Prostate gland (tissue), 2 donors: ENCODE data around the gene BRD3OS.

Experiments used
- CTCF ChIP-seq, 4 experiments: fragments of 200-600 bp in 2 of 4; fragments of 450-650 bp in 2 of 4; sonication (generic) in 2 of 4; IDR thresholded peaks; 1 replicate in 3 of 4; 2 replicates in 1 of 4; pipeline ENCODE4 v1.5.1; 2016 to 2019; ENCODE audit warnings: antibody characterized with exemption in 4 of 4, mild to moderate bottlenecking in 2 of 4, moderate library complexity in 2 of 4
- POLR2A ChIP-seq: fragments of 450-650 bp; IDR thresholded peaks from one replicate; pipeline ENCODE4 v1.6.1; 2016; ENCODE audit warnings: antibody characterized with exemption, mild to moderate bottlenecking

- TF ChIP-seq CTCF (IDR thresholded peaks at IDR 0.05) (no peak), POLR2A (no peak)
Observed at GRCh38 chr9:134051319-134051718, 26.0 kb downstream of the BRD3OS start.
